HG03457 (cell line): ENCODE results near the gene GCNA.
"Not testable (repeated sequence)": the region's sequence is repeated elsewhere in the genome, so short reads cannot be mapped to it uniquely, and the experiment has no call there.

ENCODE experiments used
- ATAC-seq: cut with Tn5 transposase; IDR thresholded peaks from one replicate; pipeline ENCODE4 v1.9.1; 2021; ENCODE audit warnings: moderate number of reproducible peaks; ENCODE audit not compliant: unreplicated experiment

Gene GCNA

DNA sequence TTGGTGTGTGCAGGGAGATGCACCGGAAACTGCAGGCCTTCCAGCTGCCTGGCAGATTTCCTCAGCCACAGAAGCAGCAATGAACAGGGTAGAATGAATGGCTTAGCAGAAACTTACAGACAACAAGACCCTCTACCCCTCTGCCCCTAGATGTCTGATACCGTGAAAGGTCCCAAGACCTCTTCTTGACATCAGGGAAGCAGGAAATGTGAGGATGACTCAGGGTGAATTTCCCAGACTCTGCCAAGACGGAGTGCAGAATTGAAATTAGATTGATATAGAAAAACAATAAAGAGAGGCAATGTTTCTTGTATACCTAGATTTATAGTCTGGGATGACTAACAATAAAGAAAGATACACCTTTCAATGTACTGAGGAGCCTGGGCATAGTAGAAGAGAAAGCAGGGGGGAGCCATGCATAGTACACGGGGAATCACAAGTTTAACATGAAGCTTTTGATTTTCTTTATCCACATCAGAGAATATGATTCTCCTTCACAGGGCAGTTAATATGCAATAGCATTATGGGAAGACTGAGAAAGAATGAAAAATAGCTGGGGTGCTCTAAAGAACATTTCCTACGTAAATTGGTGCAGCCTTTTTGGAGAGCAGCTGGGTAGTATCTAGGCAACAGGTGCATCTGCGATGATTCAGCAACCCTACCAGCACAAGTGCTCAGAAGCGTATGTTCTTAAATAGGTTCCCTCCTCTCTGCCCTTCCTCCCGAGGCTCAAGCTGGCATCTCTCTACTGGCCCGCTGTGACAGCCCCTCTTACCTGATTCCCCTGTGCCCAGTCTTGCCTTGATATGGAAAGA lies 58.4 kb downstream of the GCNA start:
- ATAC-seq = no peak

DNA sequence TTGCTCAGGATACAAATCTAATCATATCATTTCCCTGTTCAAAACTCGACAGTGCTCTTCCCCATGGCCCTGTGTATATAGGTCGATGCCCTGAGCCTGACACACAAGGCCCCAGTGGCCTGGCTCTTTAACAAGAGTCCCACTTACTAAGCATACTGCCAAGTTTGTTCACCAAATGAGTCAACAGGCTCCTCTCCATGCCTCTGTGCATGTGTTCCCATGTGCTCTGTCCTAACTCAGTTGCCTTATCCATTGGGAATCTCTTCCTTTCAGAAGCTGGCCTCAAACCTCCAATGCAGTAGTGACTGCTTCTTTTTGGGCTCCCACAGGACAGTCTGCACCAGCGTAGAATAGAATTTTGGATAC lies 59.0 kb downstream of the GCNA start:
- no peak for ATAC-seq

DNA sequence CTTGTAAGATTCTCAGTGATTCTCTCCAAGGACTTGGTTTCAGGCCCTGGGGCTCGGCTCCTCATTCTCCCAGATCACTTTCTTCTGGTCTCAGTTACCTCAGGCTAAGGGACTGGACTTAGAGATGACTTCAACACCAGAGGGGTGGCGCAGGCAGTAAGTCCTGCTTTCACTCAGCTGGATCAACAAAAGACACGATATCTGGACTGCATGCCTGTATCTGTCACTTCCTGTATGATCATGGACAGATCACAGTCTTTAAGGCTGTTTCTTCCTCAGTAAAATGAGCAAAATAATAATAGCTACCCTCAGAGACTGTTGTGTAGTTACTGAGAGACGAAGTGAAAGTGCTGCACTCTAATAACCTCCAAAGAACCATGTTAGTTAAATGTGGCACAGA lies 59.6 kb downstream of the GCNA start:
- ATAC-seq = no peak

DNA sequence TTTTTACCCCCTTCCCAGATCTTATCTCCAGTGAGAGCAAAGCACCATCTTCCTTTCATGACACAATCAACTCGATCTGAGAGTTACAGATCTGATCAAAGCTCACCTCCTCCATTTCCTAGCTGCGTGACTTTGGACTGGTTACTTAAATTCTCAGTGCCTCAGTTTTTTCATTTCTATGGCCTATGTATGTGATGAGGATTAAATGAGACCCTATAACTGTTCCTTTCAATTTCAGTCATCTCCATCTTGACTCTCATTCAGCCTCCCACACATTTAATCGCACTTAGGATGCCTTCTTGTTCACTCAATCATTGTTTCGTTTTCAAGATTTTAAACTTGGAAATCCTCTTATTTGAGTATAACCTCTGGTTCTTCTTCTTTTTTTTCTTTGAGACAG lies 60.2 kb downstream of the GCNA start:
- ATAC-seq = no peak

DNA sequence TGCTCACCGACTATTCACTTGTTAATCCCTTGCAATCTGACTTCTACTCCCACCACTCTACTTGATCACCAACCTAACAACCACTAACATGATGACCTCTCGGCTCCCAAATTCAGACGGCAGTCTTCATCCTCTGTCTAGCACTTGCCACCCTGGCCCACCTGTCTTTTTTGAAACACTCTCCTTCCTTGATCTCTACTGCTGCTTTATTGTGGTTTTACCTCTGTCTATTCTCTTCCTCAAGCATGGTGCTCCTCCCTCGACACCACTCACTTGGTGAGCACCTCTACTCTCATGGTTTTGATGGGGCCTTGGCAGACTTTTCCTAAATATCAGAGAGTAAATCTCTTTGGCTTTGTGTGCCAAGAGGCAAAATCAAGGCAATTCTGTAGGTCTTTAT lies 61.8 kb downstream of the GCNA start:
- no peak for ATAC-seq

DNA sequence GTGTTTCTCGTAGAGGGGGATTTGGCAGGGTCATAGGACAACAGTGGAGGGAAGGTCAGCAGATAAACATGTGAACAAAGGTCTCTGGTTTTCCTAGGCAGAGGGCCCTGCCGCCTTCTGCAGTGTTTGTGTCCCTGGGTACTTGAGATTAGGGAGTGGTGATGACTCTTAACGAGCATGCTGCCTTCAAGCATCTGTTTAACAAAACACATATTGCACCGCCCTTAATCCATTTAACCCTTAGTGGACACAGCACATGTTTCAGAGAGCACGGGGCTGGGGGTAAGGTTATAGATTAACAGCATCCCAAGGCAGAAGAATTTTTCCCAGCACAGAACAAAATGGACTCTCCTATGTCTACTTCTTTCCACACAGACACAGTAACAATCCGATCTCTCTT lies 66.2 kb downstream of the GCNA start:
- ATAC-seq = not testable (repeated sequence)

DNA sequence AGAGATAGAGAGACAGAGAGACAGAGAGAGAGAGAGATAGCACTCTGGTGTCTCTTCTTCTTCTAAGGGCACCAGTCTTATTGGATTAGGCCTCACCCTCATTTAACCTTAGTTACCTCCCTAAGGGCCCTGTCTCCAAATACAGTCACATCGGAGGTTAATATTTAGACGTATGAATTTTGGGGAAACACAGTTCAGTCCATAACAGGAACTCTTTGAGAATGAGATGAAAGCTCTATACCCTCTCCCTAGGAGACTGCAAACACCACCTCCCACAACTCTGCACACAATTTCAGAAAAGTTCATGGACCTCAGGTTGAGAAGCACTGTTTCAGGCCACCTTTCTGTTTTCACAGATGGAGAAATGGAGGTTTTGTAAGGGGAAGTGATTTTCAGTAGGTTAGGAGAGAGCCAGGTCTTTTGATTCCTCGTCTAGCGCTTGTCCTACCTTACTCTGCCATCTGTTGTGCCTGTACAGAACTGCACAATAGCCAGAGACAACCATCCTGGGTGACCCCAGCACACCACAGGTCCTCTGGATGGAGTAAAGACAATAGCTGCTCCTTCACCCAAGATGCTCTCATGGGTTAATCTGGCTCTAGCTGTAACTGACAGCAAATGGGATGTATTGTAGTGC lies 72.2 kb downstream of the GCNA start:
- no peak for ATAC-seq

DNA sequence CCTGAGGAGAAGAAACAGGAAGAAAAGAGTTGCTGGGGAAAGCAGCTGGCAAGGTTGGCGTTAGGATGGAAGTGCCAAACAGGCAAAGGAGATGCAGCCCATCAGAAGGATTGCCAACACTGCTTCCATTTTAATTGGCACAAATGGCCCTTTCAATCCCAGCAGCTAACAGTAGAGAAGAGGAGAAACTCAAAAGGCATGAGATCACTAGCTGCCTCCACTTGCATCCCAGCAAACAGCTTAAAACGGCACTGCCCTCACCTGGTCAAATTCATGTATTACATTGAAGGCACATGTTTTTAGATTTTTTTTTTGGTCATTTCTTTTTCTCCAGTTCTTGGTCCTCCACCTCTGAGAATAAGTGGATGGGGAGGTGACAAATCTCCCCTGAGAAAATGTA lies 74.2 kb downstream of the GCNA start:
- no peak for ATAC-seq

DNA sequence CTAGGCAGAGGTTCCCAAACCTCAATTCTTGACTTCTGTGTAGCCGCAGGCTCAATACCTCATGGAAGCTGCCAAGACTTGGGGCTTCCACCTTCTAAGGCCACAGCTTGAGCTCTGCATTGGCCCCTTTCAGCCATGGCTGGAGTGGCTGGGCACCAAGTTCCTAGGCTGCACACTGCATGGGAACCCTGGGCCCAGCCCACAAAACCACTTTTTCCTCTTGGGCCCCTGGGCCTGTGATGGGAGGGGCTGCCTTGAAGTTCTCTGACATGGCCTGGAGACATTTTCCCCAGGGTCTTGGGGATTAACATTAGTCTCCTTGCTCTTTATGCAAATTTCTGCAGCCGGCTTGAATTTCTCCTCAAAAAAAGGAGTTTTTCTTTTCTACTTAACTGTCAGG lies 75.1 kb downstream of the GCNA start:
- no peak for ATAC-seq

DNA sequence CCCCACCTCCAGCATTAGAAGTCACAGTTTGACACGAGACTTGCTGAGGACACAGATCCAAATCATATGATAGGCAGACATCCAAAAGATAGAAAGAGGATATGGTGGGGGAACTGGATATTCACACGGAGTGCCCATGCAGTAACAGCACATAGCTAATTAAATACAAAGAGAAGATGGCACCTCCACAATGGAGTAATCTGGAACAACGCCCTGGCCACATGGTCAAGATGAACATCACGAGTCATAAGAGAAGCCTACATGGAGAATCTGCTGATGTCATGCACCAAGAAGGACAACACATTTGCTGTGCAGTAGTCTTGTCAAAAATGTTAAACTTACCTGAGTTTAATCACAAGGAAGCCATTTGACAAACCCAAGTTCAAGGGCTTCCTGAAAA lies 79.0 kb downstream of the GCNA start:
- ATAC-seq = no peak

DNA sequence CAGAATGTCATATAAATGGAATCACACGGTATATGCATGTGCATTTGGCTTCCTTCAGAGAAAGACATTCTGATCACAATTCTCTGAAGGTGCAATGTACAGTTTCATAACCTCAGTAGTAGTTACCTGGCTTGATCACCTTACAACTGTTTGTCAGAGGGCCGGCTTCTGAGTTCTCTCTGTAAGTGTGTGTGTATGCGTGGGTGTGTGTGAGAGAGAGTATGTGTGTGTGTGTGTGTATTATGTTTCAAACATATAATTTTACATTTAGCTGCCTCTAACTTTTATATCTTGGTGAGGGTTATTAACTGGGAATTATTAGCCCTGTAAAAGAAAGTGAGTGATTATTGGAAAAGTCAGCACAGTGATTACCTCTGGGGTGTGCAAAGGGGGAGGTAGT lies 81.1 kb downstream of the GCNA start:
- no peak for ATAC-seq

DNA sequence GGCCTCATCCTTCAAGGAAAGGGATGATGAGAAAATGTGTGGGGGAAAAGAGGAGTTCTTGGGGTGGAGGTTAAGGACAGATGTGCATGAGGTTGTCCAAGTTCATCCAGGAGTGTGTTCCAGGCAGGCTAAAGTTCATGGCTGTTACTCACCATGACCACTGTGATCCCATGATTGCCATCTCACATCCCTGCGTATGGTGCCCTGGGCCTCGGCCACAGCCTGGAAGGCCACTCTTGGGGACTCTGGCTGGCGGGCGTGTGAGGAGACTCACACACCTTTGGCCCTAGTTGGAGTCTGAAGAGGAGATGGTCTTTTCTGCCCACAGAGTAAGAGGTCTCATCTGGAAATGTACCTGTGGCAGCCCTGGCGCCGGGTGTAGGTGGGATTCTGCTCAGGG lies 81.7 kb downstream of the GCNA start:
- ATAC-seq = no peak

DNA sequence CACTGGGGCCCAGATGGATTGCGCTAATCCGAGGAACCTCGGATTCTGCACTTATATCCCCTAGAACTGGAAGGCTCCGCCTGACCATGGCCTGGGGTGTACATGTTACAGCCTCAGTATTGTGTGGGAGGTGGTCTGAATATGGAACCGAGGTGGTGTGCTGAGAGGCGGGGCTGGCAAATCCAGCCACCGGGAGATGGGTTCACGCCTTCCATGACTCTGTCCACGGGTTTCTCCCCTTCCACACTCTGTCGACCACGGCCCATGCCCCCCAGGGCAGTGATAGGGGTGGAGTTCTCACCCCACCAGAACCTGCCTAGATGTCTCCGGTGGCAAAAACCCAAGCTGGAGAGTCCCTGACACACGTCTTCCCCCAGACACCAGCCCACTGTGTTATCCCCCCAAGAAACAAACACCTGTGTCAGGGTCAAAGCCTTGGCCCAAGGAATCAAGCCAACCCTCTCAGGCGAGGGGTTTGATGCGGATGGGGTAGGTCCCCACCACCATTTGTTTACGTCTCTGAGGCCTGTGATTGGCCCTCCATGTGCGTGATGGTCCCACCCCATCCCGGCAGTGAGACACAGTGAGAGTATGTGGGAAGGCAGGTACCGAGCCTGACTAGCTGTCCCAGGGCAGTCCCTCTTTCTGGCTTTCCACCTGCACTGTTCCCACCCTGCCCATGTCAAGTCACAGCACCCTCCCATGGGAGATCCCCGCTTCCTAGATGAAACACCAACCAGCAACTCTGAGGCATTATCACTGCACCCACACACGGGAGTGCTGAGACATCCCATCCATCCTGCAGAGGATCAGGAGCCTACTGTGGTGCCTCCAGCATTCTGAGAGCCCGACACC lies 82.6 kb downstream of the GCNA start:
- ATAC-seq = no peak

DNA sequence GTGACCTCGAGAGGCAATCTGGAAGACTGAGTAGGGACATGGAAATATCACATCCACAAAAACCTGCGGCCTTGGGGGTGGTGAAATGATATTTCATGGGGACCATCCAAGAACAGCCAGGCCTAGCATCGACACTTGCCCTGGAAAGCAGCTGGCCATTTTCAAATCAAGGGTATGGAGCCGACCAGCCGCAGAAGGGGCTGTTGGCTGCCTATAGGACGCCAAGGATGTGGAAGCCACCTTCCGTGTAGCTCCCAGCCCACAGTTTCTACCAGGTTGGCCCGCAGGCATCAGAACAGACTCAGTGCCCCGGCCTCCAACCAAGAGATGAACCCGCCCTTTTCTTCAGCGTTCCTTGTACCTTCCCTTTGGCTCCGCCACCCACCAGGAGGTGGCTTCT lies 83.7 kb downstream of the GCNA start:
- no peak for ATAC-seq

DNA sequence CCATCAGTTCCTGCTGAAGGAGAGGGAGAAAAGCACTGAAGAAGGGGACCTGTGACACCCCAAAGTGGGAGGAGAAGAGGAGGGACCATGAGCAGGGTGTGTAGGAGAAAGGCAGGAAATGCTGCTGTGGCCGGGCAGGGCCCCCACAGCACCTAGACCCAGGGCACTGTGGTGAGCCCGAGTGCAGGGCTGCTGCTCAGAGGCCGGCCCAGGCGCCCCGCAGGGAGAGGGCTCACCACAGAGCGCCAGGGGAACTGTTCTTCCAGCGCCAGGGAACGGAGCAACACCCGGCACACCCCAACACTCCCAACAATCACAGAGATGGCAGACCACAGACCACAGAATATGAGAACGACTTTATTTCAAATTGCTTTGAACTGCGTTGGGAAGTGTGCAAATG lies 84.4 kb downstream of the GCNA start:
- not testable (repeated sequence) for ATAC-seq
